A549 (cell line): Measurements from ENCODE around the gene CLSTN2.

Source experiments
- CBX8 ChIP-seq: fragments of 200-600 bp; sonication (generic); IDR thresholded peaks from 2 replicates; pipeline ENCODE4 v1.6.1; 2016
- CTCF ChIP-seq: fragments of >200 bp; sonication (Bioruptor Twin); formaldehyde crosslinking; IDR thresholded peaks from 3 replicates; pipeline ENCODE4 v1.5.1; 2016
- EHMT2 ChIP-seq: fragments of 200-600 bp; sonication (generic); IDR thresholded peaks from 2 replicates; pipeline ENCODE4 v1.6.1; 2016; ENCODE audit warnings: antibody characterized with exemption, low read depth, mild to moderate bottlenecking, moderate library complexity
- FOSL2 ChIP-seq, 2 experiments: fragments of 450-650 bp in 1 of 2; fragments of >200 bp in 1 of 2; sonication (Bioruptor Twin) in 1 of 2; formaldehyde crosslinking; IDR thresholded peaks; 2 replicates each; pipeline versions ENCODE4 v1.5.0 to v1.6.1; 2016 to 2020; ENCODE audit warnings: mild to moderate bottlenecking in 1 of 2, moderate library complexity in 1 of 2
- KDM5A ChIP-seq: fragments of 200-600 bp; sonication (generic); IDR thresholded peaks from 2 replicates; pipeline ENCODE4 v1.6.1; 2016; ENCODE audit warnings: antibody characterized with exemption, mild to moderate bottlenecking
- MYC ChIP-seq: IDR thresholded peaks from 2 replicates; pipeline ENCODE4 v1.6.1; 2012; ENCODE audit warnings: mild to moderate bottlenecking, inconsistent platforms, low read length, improper control_type of control experiment, borderline replicate concordance
- POLR2A ChIP-seq: IDR thresholded peaks from 2 replicates; pipeline ENCODE4 v1.6.1; 2012; ENCODE audit warnings: mild to moderate bottlenecking, low read length
- RFX5 ChIP-seq: fragments of 450-650 bp; IDR thresholded peaks from 2 replicates; pipeline ENCODE4 v1.7.1; 2014; ENCODE audit warnings: antibody characterized with exemption, mild to moderate bottlenecking, moderate library complexity
- SMC3 ChIP-seq: fragments of >200 bp; sonication (Bioruptor Twin); formaldehyde crosslinking; IDR thresholded peaks from 3 replicates; pipeline ENCODE4 v1.6.1; 2018; ENCODE audit warnings: inconsistent platforms
- SREBF2 ChIP-seq: fragments of 450-650 bp; IDR thresholded peaks from 2 replicates; pipeline ENCODE4 v1.6.1; 2014; ENCODE audit warnings: mild to moderate bottlenecking, moderate library complexity
- USF2 ChIP-seq: fragments of 450-650 bp; IDR thresholded peaks from 2 replicates; pipeline ENCODE4 v1.6.1; 2014; ENCODE audit warnings: antibody characterized with exemption

- TF ChIP-seq CBX8 (no peak), MYC (no peak), SMC3 (no peak), RFX5 (no peak), CTCF (no peak), SREBF2 (no peak), KDM5A (no peak), POLR2A (no peak), USF2 (no peak), EHMT2 (no peak), FOSL2 (IDR thresholded peaks at IDR 0.05) (no peak), FOSL2 (CRISPR knock-in tag; IDR thresholded peaks at IDR 0.05) (no peak)
These were observed 397.1 kb downstream of the CLSTN2 start for GRCh38 chr3:140332131-140332530.
